COR-L47 (cell line): ENCODE data around the gene CCDC171.

Source experiments
- DNase-seq: peaks from one replicate; lab custom pipeline; 2025; lab: John Stamatoyannopoulos, UW

Gene CCDC171

DNA sequence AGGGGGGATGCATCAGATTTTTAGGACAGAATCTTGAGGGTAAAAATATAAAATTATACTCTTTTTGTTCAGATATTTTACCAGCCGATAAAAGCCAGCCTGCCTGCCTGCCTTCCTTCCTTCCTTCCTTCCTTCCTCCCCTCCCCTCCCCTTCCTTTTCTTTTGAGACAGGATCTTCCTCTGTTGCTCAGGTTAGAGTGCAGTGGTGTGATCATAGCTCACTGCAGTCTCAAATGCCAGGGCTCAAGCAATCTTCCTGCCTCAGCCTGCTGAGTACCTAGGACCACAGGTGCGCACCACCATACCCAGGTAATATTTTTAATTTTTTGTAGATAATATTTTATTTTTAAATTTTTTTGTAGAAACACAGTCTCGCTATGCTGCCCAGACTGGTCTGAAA lies 330.0 kb downstream of the CCDC171 start:
- no peak for DNase-seq

GRCh38 chr9:15885464-15885863 lies 332.6 kb downstream of the CCDC171 start:
- DNase-seq, result no peak

GRCh38 chr9:15889555-15889954 lies 336.7 kb downstream of the CCDC171 start:
- no peak for DNase-seq

DNA sequence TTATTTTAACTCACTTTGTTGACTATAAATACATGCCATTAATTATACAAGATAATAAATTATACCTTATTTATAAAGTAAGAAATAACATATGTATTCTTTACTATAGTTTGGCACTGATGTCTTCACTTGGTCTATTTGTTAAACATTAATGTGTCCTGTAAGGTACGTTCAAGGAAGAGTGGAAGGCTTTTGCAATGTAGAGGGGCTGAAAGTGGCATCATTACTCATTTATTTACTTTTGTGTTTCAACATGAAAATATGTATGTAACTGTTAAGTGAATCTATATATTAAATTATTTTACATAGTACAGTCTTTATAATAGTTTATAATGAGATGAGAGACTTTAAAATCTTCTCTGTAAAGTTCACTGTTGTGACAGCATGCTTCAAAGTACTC lies 348.7 kb downstream of the CCDC171 start:
- DNase-seq, result no peak

DNA sequence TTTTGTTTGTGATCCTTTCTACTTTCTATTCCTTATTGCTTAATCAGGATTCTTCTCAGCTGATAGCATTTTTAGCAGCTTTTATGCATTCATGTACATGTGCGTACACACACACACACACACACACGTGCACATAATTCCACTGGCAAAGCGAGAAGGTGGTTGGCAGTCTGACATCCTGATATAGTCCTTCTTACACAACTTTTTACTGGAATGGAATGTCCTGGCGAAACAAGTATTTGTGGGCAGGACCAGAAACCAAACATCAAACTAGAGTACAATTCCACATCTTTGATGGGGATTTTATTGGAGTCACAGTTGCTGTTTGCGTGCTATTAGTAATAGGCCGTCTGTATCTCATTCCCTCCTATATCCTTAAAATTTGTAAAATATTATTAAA lies 356.5 kb downstream of the CCDC171 start:
- no peak for DNase-seq

DNA sequence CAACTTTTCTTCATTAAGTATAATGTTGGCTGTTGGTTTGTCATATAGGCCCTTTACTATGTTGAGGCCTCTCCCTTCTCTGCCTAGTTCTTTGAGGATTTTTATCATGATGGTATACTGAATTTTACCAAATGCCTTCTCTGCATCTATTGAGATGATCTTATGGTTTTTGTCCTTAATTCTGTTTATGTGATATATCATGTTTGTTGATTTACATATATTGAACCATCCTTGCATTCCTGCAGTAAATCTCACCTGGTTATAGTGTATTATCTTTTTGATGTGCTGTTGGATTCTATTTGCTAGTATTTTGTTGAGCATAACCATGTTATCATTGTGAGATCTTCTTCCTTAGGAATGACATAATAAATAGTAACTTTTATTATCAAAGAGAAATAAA lies 362.9 kb downstream of the CCDC171 start:
- DNase-seq, result no peak

DNA sequence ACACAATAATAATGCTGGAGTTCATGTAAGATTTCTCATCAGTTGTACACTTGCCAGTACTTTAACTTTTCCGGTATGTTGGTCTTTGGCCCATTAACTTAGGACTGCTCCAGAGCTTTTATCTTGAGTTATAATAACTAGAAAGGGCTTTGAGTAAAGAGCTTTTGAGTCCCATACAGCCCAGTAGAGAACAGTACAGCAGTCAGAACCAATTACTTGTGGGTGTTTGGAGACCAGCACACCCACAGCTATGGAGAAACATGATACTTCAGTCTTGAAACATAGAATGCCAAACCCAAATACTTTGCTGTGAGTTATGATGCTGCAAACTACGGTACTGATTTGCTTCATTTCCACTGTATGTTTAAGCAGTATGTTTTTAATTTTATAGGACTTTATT lies 374.3 kb downstream of the CCDC171 start:
- no peak for DNase-seq

GRCh38 chr9:15935661-15936305 lies 382.9 kb downstream of the CCDC171 start:
- no peak for DNase-seq

DNA sequence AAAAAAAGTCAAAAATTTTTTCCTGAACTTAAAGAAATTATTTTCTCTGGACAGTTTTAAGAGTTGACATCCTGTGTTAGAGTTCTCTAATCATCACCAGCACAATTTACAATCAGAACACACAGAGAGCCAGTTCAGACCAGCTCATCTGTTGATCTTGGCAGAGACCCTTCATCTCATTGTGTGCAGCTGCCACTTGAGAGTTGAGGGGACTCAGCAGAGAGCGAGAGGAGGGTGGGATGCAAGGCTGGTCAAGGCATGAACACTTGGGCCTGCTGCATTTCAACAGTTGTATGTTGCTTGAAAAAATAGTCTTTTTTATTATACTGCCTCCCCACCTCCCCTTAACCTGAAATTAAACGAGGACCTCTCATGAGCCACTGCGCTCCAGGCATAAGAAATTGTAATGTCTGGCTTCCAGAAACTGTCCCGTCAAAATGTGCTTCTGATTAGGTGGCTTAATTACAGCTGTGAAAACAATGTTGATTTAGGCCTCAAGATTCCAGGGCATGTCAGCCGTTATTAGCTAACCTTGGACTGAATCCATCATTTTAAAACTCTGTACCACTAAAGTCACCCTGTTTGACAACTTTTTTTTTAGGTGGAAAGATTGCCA lies 383.6 kb downstream of the CCDC171 start:
- peak; percentile 26 for DNase-seq

DNA sequence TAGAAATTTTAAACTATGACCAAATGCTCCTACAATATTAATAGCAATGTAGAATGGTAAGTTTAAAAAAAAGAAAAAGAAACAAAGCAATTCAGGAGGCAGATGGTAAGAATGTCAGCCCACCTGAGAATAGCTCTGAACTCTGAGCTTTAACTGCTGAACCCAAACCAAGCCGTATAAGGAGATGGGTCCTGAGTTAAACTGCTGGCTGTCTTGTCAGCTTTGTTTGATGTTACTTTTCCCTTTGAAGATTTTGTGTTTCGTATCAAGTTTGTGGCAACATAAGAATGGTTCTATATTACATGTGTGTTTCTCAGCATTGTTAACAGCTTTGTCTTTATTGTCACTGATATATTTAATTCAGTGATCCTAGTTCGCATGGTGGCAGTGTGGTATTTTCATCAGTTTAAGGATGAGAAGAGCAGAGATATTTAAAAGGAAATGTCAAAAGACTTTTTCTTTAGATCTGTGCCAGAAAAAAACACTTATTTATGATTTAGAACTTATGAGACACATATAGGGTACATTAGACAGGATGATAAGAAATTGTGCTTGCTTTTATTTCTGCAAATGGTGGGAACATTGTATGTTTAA lies 390.1 kb downstream of the CCDC171 start:
- no peak for DNase-seq

- DNase-seq, result no peak
Observed at GRCh38 chr9:15944341-15944740, 391.5 kb downstream of the CCDC171 start.

DNA sequence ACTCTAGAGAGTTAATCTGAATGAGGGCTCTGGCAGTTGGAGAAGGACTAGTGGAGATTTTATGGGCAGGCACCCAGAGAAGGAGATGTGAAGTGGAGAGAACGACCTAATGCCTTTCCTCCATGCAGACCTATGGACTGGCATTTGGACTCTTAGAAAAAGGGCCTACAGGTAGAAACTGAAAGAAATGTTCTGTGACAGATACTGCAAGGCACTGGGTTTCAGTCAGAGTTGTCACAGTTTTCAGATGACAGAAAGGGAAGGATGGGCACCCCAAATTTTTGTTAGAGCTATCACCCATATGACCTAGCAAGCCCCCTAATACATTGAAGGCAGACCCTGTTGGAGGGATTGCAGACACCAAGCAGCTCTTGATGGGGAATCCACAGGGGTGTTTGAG lies 406.8 kb downstream of the CCDC171 start:
- DNase-seq, result no peak

DNA sequence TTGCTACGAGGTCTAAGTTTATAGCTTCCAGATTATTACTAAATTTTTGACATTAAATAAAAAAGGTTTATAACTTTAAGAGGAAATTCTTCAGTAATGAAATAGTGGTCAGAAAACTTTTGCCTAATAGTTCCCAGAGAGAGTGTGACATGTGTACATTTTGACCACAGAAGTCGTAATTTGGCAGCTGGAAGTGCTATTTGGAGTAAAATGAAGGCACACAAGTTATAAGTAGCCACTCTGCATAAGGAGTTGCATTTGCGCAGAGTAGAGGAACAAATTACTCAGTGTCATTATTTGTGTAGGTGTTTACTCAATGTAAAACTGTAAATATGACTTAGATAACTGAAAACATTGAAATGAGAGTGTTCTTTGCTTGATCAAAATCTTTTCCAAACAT lies 408.4 kb downstream of the CCDC171 start:
- no peak for DNase-seq

- no peak for DNase-seq
Observed at GRCh38 chr9:15965246-15965745, 412.5 kb downstream of the CCDC171 start.

DNA sequence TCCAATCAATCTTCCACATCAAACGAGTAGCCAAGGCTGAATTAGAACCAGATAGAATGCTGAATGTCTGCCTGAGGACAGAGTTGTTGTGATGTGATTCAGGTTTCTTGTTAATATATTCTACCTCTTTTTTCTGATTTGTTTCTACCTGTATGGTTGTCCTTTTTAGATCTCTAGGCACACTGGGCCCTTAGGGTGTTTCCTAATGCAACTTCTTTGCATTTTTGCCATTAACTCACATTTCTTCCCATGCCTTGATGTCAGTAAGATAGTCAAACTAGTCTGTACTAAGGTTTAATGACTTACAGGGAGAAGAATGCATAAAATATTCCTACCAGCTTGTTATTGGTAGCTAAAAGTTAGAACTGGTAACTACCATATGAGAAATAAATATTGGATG lies 413.6 kb downstream of the CCDC171 start:
- DNase-seq, result no peak

GRCh38 chr9:15967068-15967467 lies 414.2 kb downstream of the CCDC171 start:
- DNase-seq, result no peak

GRCh38 chr9:15972760-15973159 lies 419.9 kb downstream of the CCDC171 start:
- DNase-seq, result no peak

GRCh38 chr9:15975101-15975778 lies 422.4 kb downstream of the CCDC171 start:
- DNase-seq, result no peak

GRCh38 chr9:15977438-15977837 lies 424.6 kb downstream of the CCDC171 start:
- DNase-seq, result no peak

- DNase-seq, result no peak
Observed at GRCh38 chr9:15982182-15982581, 429.3 kb downstream of the CCDC171 start.

DNA sequence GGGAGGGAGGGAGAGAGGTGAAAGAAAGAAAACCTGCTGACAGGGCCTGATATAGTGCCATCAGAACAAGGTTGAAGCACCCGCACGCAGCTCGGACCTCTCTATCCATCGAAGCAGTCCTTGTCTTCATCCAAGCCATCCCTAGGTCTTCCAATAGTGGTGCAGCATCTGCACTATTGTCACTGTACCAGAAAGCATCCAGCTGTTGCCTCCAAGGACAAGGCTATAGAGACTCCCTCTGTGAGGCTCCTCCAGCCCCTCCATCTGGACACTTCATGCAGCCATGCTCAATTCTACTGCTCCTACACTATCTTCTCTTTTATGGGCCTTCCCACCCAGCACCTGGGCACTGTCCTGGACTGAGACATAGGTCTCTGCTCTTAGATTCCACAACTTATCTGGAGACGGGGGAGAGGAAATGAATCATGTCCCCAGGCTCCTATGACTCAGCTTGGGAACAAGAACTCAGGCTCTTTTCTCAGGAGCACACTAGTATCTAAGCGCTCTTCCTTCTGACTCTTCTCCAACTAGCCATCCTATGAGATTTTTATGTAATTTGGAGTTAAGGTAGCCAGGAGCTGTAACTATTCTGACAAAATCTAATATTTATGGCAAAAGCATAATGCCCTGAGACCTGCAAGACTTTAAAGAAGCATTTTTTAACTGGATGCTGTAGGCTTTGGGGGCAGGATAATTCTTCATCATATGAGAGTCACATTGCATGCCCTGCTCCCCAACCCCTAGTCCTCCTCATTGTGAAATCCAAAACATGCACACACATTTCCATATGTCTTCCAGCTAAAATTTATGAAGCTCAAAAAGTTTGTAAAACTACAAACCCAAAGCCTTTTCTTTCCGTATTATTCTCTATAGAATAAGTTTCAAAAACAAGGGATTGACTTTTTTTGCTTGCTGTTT lies 446.8 kb downstream of the CCDC171 start:
- no peak for DNase-seq

- no peak for DNase-seq
Observed at GRCh38 chr9:16000811-16001210, 448.0 kb downstream of the CCDC171 start.
